AG04450 (cell line): ENCODE data around the gene BCOR. TPM values are rescaled to one million over a fixed set of nuclear protein-coding genes. Genes with fewer than 3 reads are reported as not detected.

ENCODE experiments used
- CTCF ChIA-PET: fragments of 300-600, 350-600 bp; formaldehyde crosslinking; extraction: SDS; loops from one replicate; lab custom pipeline; 2022; ENCODE audit warnings: antibody characterized with exemption, inconsistent platforms; lab: Charles Lee
- POLR2A ChIA-PET: fragments of 350-600 bp; formaldehyde crosslinking; extraction: SDS; loops from one replicate; lab custom pipeline; 2021; ENCODE audit warnings: antibody characterized with exemption, inconsistent platforms; lab: Yijun Ruan, JAX
- DNase-seq: peaks from one replicate; pipeline ENCODE4 v3.0.0-alpha.2; 2011; ENCODE audit warnings: low read depth, low spot score
- H3K27ac ChIP-seq: one replicate; pipeline ENCODE4 v1.5.1; 2012; ENCODE audit warnings: low read depth, low read length, control low read depth
- H3K27me3 ChIP-seq: one replicate; pipeline ENCODE4 v1.6.0; 2012; ENCODE audit warnings: low read length; ENCODE audit not compliant: control insufficient read depth, insufficient read depth
- H3K4me3 ChIP-seq: 2 replicates; pipeline ENCODE4 v1.5.1; 2011; ENCODE audit warnings: mild to moderate bottlenecking, low read depth, low read length, control low read depth
- H3K9me3 ChIP-seq: 2 replicates; pipeline ENCODE4 v1.5.1; 2012; ENCODE audit warnings: low read length; ENCODE audit not compliant: control insufficient read depth, insufficient read depth
- CTCF ChIP-seq: IDR thresholded peaks from 2 replicates; pipeline ENCODE4 v1.5.1; 2011; ENCODE audit warnings: low read depth, low read length, control low read depth, inconsistent platforms
- polyA plus RNA-seq: library from polyadenylated mRNA; depleted of rRNA; stranded (reverse); fragments of >200 nt; gene quantifications from 2 replicates; pipeline ENCODE4 v1.2.3, GENCODE V29; 2011

The BCOR gene
- polyA plus RNA-seq, 1 experiment: 5.4 TPM

GRCh38 chrX:40050532-40050931 is 47.2 kb downstream of the BCOR start:
- no peak overlapping the region for H3K27ac ChIP-seq
- ChIA-PET CTCF (no interaction called here), POLR2A (no interaction called here)

GRCh38 chrX:40049084-40049641 is 48.6 kb downstream of the BCOR start:
- no peak for TF ChIP-seq CTCF
- ChIA-PET CTCF (no interaction called here), POLR2A (no interaction called here)
- H3K27ac ChIP-seq: no peak overlapping the region
- H3K27me3 ChIP-seq: no peaks in the 10 kb centered on the region
- no peak overlapping the region for H3K4me3 ChIP-seq
- peaks cover 8% of the 10 kb centered on the region for H3K9me3 ChIP-seq
- DNase-seq: no peak

More at GRCh38 chrX:40050532-40050931, 47.2 kb downstream of the BCOR start:
- DNase-seq: no peak
- Histone ChIP-seq H3K4me3 (no peak overlapping the region), H3K27me3 (no peaks in the 10 kb centered on the region), H3K9me3 (peaks cover 8% of the 10 kb centered on the region)
- no peak for TF ChIP-seq CTCF

GRCh38 chrX:40047485-40047884 is 50.3 kb downstream of the BCOR start:
- POLR2A ChIA-PET: no interaction called here
- H3K27me3 ChIP-seq: no peaks in the 10 kb centered on the region
- no peak overlapping the region for H3K27ac ChIP-seq
- CTCF ChIA-PET: no interaction called here
- H3K4me3 ChIP-seq: no peak overlapping the region
- peaks cover 8% of the 10 kb centered on the region for H3K9me3 ChIP-seq
- no peak for TF ChIP-seq CTCF
- DNase-seq: no peak

GRCh38 chrX:40043895-40044294 is 53.9 kb downstream of the BCOR start:
- no peak for DNase-seq
- Histone ChIP-seq H3K4me3 (no peak overlapping the region), H3K9me3 (no peaks in the 10 kb centered on the region), H3K27me3 (no peaks in the 10 kb centered on the region), H3K27ac (no peak overlapping the region)
- CTCF ChIA-PET: interaction anchor here (0.6 kb wide), 1 partner anchor 72 kb away, joined by 4 read pairs; no protein-coding TSS in a partner anchor
- POLR2A ChIA-PET: no interaction called here
- TF ChIP-seq CTCF: no peak

GRCh38 chrX:40041915-40042314 is 55.8 kb downstream of the BCOR start:
- CTCF ChIA-PET: no interaction called here

More at GRCh38 chrX:40041915-40042314, 55.8 kb downstream of the BCOR start:
- no peak overlapping the region for H3K4me3 ChIP-seq
- H3K27ac ChIP-seq: no peak overlapping the region
- no peaks in the 10 kb centered on the region for H3K27me3 ChIP-seq
- TF ChIP-seq CTCF: no peak
- no peaks in the 10 kb centered on the region for H3K9me3 ChIP-seq
- no peak for DNase-seq
- POLR2A ChIA-PET: no interaction called here
